HepG2 (cell line): ENCODE results near the gene CHST10. TPM values are rescaled to one million over a fixed set of nuclear protein-coding genes. Genes with fewer than 3 reads are reported as not detected.

Experiments used
- ATAD3A ChIP-seq: sonication (generic); formaldehyde crosslinking; IDR thresholded peaks from 2 replicates; pipeline ENCODE4 v1.4.0; 2020; ENCODE audit warnings: missing genetic modification reagents
- CBX1 ChIP-seq: IDR thresholded peaks from one replicate; pipeline ENCODE4 v1.6.1; 2016; ENCODE audit warnings: antibody characterized with exemption, low read depth
- CCDC6 ChIP-seq: sonication (generic); formaldehyde crosslinking; IDR thresholded peaks from 2 replicates; pipeline ENCODE4 v1.8.1; 2022; ENCODE audit warnings: mild to moderate bottlenecking, missing genetic modification reagents, moderate library complexity
- EZH2 ChIP-seq: conservative IDR thresholded peaks from 2 replicates; pipeline ENCODE4 v1.6.1; 2012; ENCODE audit warnings: mild to moderate bottlenecking, low read depth, low read length, moderate library complexity
- FOXK2 ChIP-seq: fragments of 450-650 bp; IDR thresholded peaks from 2 replicates; pipeline ENCODE4 v1.6.1; 2016
- IKZF1 ChIP-seq: fragments of 450-650 bp; IDR thresholded peaks from 2 replicates; pipeline ENCODE4 v1.7.1; 2016
- IRX3 ChIP-seq: sonication (generic); formaldehyde crosslinking; IDR thresholded peaks from 2 replicates; pipeline ENCODE4 v1.8.1; 2023; ENCODE audit warnings: mild to moderate bottlenecking, low read depth, missing genetic modification reagents, borderline replicate concordance
- MLLT10 ChIP-seq: sonication (generic); formaldehyde crosslinking; IDR thresholded peaks from 2 replicates; pipeline ENCODE4 v1.4.0; 2020; ENCODE audit warnings: missing genetic modification reagents
- NR1H2 ChIP-seq: sonication (generic); formaldehyde crosslinking; IDR thresholded peaks from 2 replicates; pipeline ENCODE4 v1.8.1; 2022; ENCODE audit warnings: low read depth, missing genetic modification reagents, borderline replicate concordance
- RBAK ChIP-seq: sonication (generic); formaldehyde crosslinking; IDR thresholded peaks from 2 replicates; pipeline ENCODE4 v1.5.1; 2020; ENCODE audit warnings: mild to moderate bottlenecking, missing genetic modification reagents
- RBM22 ChIP-seq: fragments of 200-400 bp; formaldehyde crosslinking; optimal IDR thresholded peaks from 2 replicates; pipeline ENCODE3; 2017; ENCODE audit warnings: mild to moderate bottlenecking, low read length, moderate library complexity
- RXRA ChIP-seq: sonication (generic); formaldehyde crosslinking; IDR thresholded peaks from 2 replicates; pipeline ENCODE4 v1.5.1; 2020; ENCODE audit warnings: missing genetic modification reagents
- SAP130 ChIP-seq: IDR thresholded peaks from 2 replicates; pipeline ENCODE4 v1.6.1; 2016; ENCODE audit warnings: low read depth
- SATB2 ChIP-seq: sonication (generic); formaldehyde crosslinking; IDR thresholded peaks from 2 replicates; pipeline ENCODE4 v1.5.0; 2020; ENCODE audit warnings: missing genetic modification reagents
- TCF12 ChIP-seq, 2 experiments: fragments of 450-650 bp in 1 of 2; sonication (generic) in 1 of 2; formaldehyde crosslinking in 1 of 2; IDR thresholded peaks; 2 replicates each; pipeline versions ENCODE4 v1.6.1 to v1.8.0; 2017 to 2022; ENCODE audit warnings: antibody characterized with exemption in 1 of 2, mild to moderate bottlenecking in 1 of 2, missing genetic modification reagents in 1 of 2, moderate library complexity in 1 of 2
- TFDP1 ChIP-seq: IDR thresholded peaks from 2 replicates; pipeline ENCODE4 v1.6.1; 2016; ENCODE audit warnings: missing compliant biosample characterization, missing genetic modification reagents, borderline replicate concordance
- ZBTB3 ChIP-seq: sonication (generic); formaldehyde crosslinking; IDR thresholded peaks from 2 replicates; pipeline ENCODE4 v1.4.0; 2020; ENCODE audit warnings: low read depth, mild to moderate bottlenecking, moderate library complexity, missing genetic modification reagents, borderline replicate concordance
- ZKSCAN8 ChIP-seq: IDR thresholded peaks from 2 replicates; pipeline ENCODE4 v1.6.1; 2016; ENCODE audit warnings: borderline replicate concordance, missing genetic modification reagents, missing compliant biosample characterization
- ZNF235 ChIP-seq: sonication (generic); formaldehyde crosslinking; IDR thresholded peaks from 2 replicates; pipeline ENCODE4 v1.8.1; 2023; ENCODE audit warnings: mild to moderate bottlenecking, missing genetic modification reagents, borderline replicate concordance
- ZNF335 ChIP-seq: sonication (generic); formaldehyde crosslinking; IDR thresholded peaks from 2 replicates; pipeline ENCODE4 v1.4.0; 2020; ENCODE audit warnings: missing genetic modification reagents
- ZNF430 ChIP-seq: sonication (generic); formaldehyde crosslinking; IDR thresholded peaks from 2 replicates; pipeline ENCODE4 v1.9.0; 2021; ENCODE audit warnings: mild to moderate bottlenecking, missing genetic modification reagents
- ZNF550 ChIP-seq: sonication (generic); formaldehyde crosslinking; IDR thresholded peaks from 2 replicates; pipeline ENCODE4 v1.4.0; 2020; ENCODE audit warnings: mild to moderate bottlenecking, missing genetic modification reagents, borderline replicate concordance
- ZNF75D ChIP-seq: sonication (generic); formaldehyde crosslinking; IDR thresholded peaks from 2 replicates; pipeline ENCODE4 v1.8.1; 2023; ENCODE audit warnings: missing genetic modification reagents, mild to moderate bottlenecking, borderline replicate concordance
- ZUFSP ChIP-seq: sonication (generic); formaldehyde crosslinking; IDR thresholded peaks from 2 replicates; pipeline ENCODE4 v1.9.0; 2021; ENCODE audit warnings: missing genetic modification reagents, mild to moderate bottlenecking, borderline replicate concordance
- polyA plus RNA-seq, 8 experiments: library from polyadenylated mRNA; depleted of rRNA in 3 of 8; stranded (reverse) in 7 of 8; unstranded in 1 of 8; fragments of >200 nt; fragmentation: Illumina TruSeq in 4 of 8; extraction: Trizol in 4 of 8; gene quantifications; 2 replicates each; pipeline versions ENCODE4 v1.2.1 to v1.2.3, GENCODE V29; 2011 to 2016; ENCODE audit warnings: low read depth in 4 of 8, missing spikeins in 1 of 8, mixed read lengths in 1 of 8; ENCODE audit not compliant: insufficient read depth in 1 of 8
- total RNA-seq, 5 experiments: library from RNA; depleted of rRNA; stranded (reverse); fragments of >200 nt; fragmentation: Illumina TruSeq; extraction: Trizol; gene quantifications; 2 replicates each; pipeline ENCODE4 v1.2.3, GENCODE V29; 2016; ENCODE audit warnings: low read depth in 1 of 5
- TF ChIP-seq, protein P1 (sequence below): sonication (generic); formaldehyde crosslinking; IDR thresholded peaks from 2 replicates; pipeline ENCODE4 v1.4.0; 2020; ENCODE audit warnings: mild to moderate bottlenecking, missing genetic modification reagents
- TF ChIP-seq, protein P2 (sequence below), 2 experiments: fragments of 450-650 bp in 1 of 2; sonication (generic) in 1 of 2; formaldehyde crosslinking; IDR thresholded peaks; 2 replicates each; pipeline versions ENCODE4 v1.5.0 to v1.8.0; 2020 to 2022; ENCODE audit warnings: mild to moderate bottlenecking in 1 of 2, missing genetic modification reagents in 1 of 2
- TF ChIP-seq, protein P3 (sequence below): sonication (generic); formaldehyde crosslinking; IDR thresholded peaks from 2 replicates; pipeline ENCODE4 v1.4.0; 2020; ENCODE audit warnings: missing genetic modification reagents

The CHST10 gene
- total and polyA plus RNA-seq, 2 of the 13 experiments (the other 11 are each of a cell fraction or from before 2014, with no cell fraction given) = 10.5 to 14.2 TPM

DNA sequence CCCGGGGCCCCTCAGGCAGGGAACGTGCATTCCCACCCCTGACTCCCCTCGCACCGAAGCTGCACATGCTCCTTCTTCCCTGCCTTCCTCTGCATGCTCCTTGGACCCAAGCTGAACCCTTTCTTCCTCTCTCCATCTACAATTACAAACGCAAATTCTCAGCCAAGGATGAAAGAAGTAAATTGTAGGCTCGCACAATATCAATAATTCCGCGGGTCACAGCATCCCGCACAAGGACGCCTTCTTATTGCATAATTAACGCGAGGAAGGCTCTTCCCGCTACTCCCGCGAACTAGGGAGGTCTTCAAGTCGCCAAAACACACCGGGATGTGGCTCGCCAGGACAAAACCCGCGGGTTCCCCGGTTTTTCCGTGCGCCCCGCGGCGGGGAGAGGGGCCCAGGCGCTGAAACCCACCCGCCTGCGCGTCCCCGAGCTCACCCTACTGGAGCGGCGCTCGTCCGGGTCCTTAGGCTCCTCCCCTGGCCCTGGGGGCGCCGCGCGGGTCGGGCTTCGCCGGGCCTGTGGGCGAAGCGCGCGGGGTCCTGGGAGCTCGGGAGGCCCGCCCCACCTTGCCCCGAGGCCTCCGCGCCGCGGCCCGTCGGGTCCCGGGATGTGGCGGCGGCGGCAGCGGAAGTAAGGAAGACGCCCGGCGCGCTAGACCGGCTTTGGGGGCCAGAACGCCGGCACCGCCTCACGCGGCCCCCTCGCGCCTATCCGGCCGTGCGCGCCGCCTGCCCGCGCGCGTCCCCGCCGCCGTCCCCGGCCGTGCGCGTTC is at the start of gene CHST10 (continued):
- TF ChIP-seq RBM22 = no peak
- TF ChIP-seq ZNF550 = no peak; the same call in 1 of the 2 replicates
- TF ChIP-seq ZNF430 = no peak
- no peak for TF ChIP-seq IKZF1
- TF ChIP-seq ZUFSP (CRISPR knock-in tag) = no peak
- no peak; the same call in 1 of the 2 replicates for TF ChIP-seq RXRA (CRISPR knock-in tag)
- TF ChIP-seq SATB2 = no peak
- no peak for TF ChIP-seq EZH2
- no peak for TF ChIP-seq MLLT10
- TF ChIP-seq ZNF75D = no peak
- TF ChIP-seq, protein P1, sequence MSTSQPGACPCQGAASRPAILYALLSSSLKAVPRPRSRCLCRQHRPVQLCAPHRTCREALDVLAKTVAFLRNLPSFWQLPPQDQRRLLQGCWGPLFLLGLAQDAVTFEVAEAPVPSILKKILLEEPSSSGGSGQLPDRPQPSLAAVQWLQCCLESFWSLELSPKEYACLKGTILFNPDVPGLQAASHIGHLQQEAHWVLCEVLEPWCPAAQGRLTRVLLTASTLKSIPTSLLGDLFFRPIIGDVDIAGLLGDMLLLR = 0 out of 2 replicates have a peak, but pooled peaks have one; percentile 48
- no peak for TF ChIP-seq ZBTB3 (CRISPR knock-in tag)
- TF ChIP-seq CCDC6 (CRISPR knock-in tag) = no peak
- TF ChIP-seq ZNF335 = 0 out of 2 replicates have a peak, but pooled peaks have one; percentile 58
- peak; percentile 30; the same call in 1 of the 2 replicates for TF ChIP-seq IRX3 (CRISPR knock-in tag)
- no peak for TF ChIP-seq CBX1
- TF ChIP-seq ZNF235 (CRISPR knock-in tag) = no peak
- no peak for TF ChIP-seq TCF12 (IDR thresholded peaks at IDR 0.05)
- no peak for TF ChIP-seq TCF12 (CRISPR knock-in tag; IDR thresholded peaks at IDR 0.05)
- TF ChIP-seq, protein P2, sequence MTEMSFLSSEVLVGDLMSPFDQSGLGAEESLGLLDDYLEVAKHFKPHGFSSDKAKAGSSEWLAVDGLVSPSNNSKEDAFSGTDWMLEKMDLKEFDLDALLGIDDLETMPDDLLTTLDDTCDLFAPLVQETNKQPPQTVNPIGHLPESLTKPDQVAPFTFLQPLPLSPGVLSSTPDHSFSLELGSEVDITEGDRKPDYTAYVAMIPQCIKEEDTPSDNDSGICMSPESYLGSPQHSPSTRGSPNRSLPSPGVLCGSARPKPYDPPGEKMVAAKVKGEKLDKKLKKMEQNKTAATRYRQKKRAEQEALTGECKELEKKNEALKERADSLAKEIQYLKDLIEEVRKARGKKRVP (CRISPR knock-in tag; IDR thresholded peaks at IDR 0.05) = no peak; a peak in 1 of 4 replicates
- no peak for TF ChIP-seq ZKSCAN8 (CRISPR knock-in tag)
- no peak for TF ChIP-seq FOXK2
- no peak for TF ChIP-seq ATAD3A
- peak; percentile 67 for TF ChIP-seq SAP130 (CRISPR knock-in tag)
- 0 out of 2 replicates have a peak, but pooled peaks have one; percentile 32 for TF ChIP-seq RBAK
- TF ChIP-seq, protein P3, sequence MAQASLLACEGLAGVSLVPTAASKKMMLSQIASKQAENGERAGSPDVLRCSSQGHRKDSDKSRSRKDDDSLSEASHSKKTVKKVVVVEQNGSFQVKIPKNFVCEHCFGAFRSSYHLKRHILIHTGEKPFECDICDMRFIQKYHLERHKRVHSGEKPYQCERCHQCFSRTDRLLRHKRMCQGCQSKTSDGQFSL (CRISPR knock-in tag) = no peak
- 0 out of 2 replicates have a peak, but pooled peaks have one; percentile 6 for TF ChIP-seq TFDP1 (CRISPR knock-in tag)
- TF ChIP-seq NR1H2 (CRISPR knock-in tag) = no peak
